HEK293 (cell line): ENCODE measurements around the gene PANK4.

Source experiments
- ZNF555 ChIP-seq: fragments of 450-650 bp; formaldehyde crosslinking; conservative IDR thresholded peaks from 2 replicates; pipeline ENCODE4 v1.5.1; 2017; ENCODE audit warnings: missing biosample characterization, mild to moderate bottlenecking, missing genetic modification characterization, inconsistent platforms
- TF ChIP-seq, protein P1 (sequence below): fragments of 450-650 bp; formaldehyde crosslinking; IDR thresholded peaks from 2 replicates; pipeline ENCODE4 v1.5.1; 2016; ENCODE audit warnings: missing biosample characterization, missing genetic modification characterization

DNA sequence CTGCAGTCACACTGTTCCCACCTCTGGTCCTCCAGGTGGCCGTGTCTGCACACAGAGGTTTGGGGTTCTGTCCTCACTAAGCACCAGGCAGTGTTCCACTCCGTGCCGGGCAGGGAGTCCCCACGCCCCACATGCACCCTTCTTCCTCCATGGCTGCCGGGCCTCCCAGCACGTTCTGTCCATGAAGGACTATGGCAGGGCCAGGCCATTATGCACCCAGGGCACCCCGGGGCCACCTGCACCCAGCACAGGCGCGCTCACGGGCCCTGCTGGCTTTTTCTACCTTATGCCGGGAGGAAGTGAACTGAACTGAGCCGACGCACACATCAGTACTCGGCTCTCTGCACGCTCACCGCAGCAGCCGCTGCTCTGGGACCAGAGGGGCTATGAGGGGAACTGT is 10.3 kb downstream of the PANK4 start:
- TF ChIP-seq ZNF555 (tag by site-specific recombination), result no peak
- TF ChIP-seq, protein P1, sequence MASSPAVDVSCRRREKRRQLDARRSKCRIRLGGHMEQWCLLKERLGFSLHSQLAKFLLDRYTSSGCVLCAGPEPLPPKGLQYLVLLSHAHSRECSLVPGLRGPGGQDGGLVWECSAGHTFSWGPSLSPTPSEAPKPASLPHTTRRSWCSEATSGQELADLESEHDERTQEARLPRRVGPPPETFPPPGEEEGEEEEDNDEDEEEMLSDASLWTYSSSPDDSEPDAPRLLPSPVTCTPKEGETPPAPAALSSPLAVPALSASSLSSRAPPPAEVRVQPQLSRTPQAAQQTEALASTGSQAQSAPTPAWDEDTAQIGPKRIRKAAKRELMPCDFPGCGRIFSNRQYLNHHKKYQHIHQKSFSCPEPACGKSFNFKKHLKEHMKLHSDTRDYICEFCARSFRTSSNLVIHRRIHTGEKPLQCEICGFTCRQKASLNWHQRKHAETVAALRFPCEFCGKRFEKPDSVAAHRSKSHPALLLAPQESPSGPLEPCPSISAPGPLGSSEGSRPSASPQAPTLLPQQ (tag by site-specific recombination), result no peak
